Lung (tissue), 12 donors: ENCODE results near the gene GNG2. TPM values are rescaled to one million over a fixed set of nuclear protein-coding genes. Genes with fewer than 3 reads are reported as not detected.

ENCODE experiments used
- ATAC-seq: fragments of 200-7000 bp; cut with Tn5 transposase; one replicate; pipeline ENCODE4 v1.9.1; 2020; ENCODE audit warnings: moderate number of reproducible peaks; ENCODE audit not compliant: insufficient read depth, low FRiP score
- DNase-seq, 3 donors: peaks; one replicate each; pipeline ENCODE4 v3.0.0-alpha.2; 2013 to 2017
- H3K27ac ChIP-seq, 2 donors: one replicate each; pipeline ENCODE4 v1.5.1; 2013; ENCODE audit warnings: mild to moderate bottlenecking in 2 of 2, moderate library complexity in 2 of 2, control low read depth in 1 of 2, inconsistent platforms in 1 of 2, low read depth in 1 of 2, low read length in 1 of 2
- H3K27me3 ChIP-seq, 3 donors: one replicate each; pipeline ENCODE4 v1.5.1; 2013; ENCODE audit warnings: low read length in 2 of 3; ENCODE audit not compliant: control insufficient read depth in 3 of 3, insufficient read depth in 3 of 3
- H3K36me3 ChIP-seq, 4 donors: one replicate each; pipeline ENCODE4 v1.5.1; 2013; ENCODE audit warnings: low read length in 4 of 4, mild to moderate bottlenecking in 1 of 4, moderate library complexity in 1 of 4; ENCODE audit not compliant: control insufficient read depth in 4 of 4, insufficient read depth in 4 of 4
- H3K4me1 ChIP-seq, 5 donors: one replicate each; pipeline ENCODE4 v1.5.1; 2013; ENCODE audit warnings: low read length in 5 of 5, mild to moderate bottlenecking in 2 of 5, moderate library complexity in 1 of 5; ENCODE audit not compliant: control insufficient read depth in 5 of 5, insufficient read depth in 5 of 5
- H3K4me3 ChIP-seq: one replicate; pipeline ENCODE4 v1.5.1; 2013; ENCODE audit warnings: mild to moderate bottlenecking, control low read depth, moderate library complexity
- H3K9ac ChIP-seq, 2 donors: one replicate each; pipeline ENCODE4 v1.5.1; 2013; ENCODE audit warnings: low read length in 2 of 2, control low read depth in 1 of 2; ENCODE audit not compliant: insufficient read depth in 1 of 2
- H3K9me3 ChIP-seq, 4 donors: one replicate each; pipeline ENCODE4 v1.5.1; 2013; ENCODE audit warnings: low read length in 3 of 4, mild to moderate bottlenecking in 1 of 4, moderate library complexity in 1 of 4; ENCODE audit not compliant: control insufficient read depth in 4 of 4, insufficient read depth in 3 of 4
- CTCF ChIP-seq: IDR thresholded peaks from 2 replicates; pipeline ENCODE4 v1.5.1; 2012; ENCODE audit warnings: mild to moderate bottlenecking; ENCODE audit errors: control extremely low read depth, extremely low read depth
- WGBS, 2 donors: extraction: QIAGEN DNeasy Blood & Tissue Kit; methylation state at CpG; one replicate each; pipeline ENCODE4 v1.1.7; 2013; 5-methylcytosine and 5-hydroxymethylcytosine counted together
- polyA plus RNA-seq, 2 donors: library from polyadenylated mRNA; stranded (reverse); fragments of 200-250 nt; gene quantifications; one replicate each; pipeline ENCODE4 v1.2.1, GENCODE V29; 2013
- total RNA-seq, 2 donors: library from RNA; depleted of rRNA in 1 of 2; stranded (reverse); fragments of >200 nt in 1 of 2; gene quantifications; one replicate each; pipeline ENCODE4 v1.2.1, GENCODE V29; 2014 to 2021
- donor health status: control.
- donor health status: control.
- donor health status: Bipolar disorder and iron deficiency.
- donor health status: healthy.
- donor health status: DM: yes; HTN: yes; CAD: no.

Gene GNG2
- total and polyA plus RNA-seq, 4 donors = 3.7 to 42.3 (median 21.5) TPM

- no peak overlapping the region for H3K27ac ChIP-seq
- peaks cover 0 to 22% (median 10%) of the 10 kb centered on the region in 5 donors for H3K4me1 ChIP-seq
- ATAC-seq (no peak), DNase-seq (no peak)
- 59 to 67% methylated on average over 2 of the region's 2 CpGs for WGBS, 2 donors
- H3K4me3 ChIP-seq = no peak overlapping the region
- TF ChIP-seq CTCF = no peak
- H3K36me3 ChIP-seq = peaks cover 0 to 7% (median 3%) of the 10 kb centered on the region in 4 donors
- H3K9me3 ChIP-seq = peaks cover 0 to 2% (median 0%) of the 10 kb centered on the region in 4 donors
- peak overlapping the region in 1 of 2 donors; percentile 5 for H3K9ac ChIP-seq
- no peaks in the 10 kb centered on the region for H3K27me3 ChIP-seq
These were observed 22.8 kb downstream of the GNG2 start for GRCh38 chr14:51883232-51883631.

- H3K27ac ChIP-seq = peak overlapping the region in 1 of 2 donors; percentile 70
- H3K36me3 ChIP-seq = peaks cover 0 to 2% (median 0%) of the 10 kb centered on the region in 4 donors
- peak overlapping the region in 1 of 2 donors; percentile 32 for H3K9ac ChIP-seq
- H3K27me3 ChIP-seq = no peaks in the 10 kb centered on the region
- H3K4me3 ChIP-seq = no peak overlapping the region
- TF ChIP-seq CTCF = no peak
- H3K9me3 ChIP-seq = peaks cover 0 to 2% (median 0%) of the 10 kb centered on the region in 4 donors
- peaks cover 0 to 22% (median 10%) of the 10 kb centered on the region in 5 donors for H3K4me1 ChIP-seq
- WGBS, 2 donors = 18 to 37% methylated on average over 7 of the region's 7 CpGs
- peak; percentile 25 to 82 (median 78) for DNase-seq
- peak; percentile 71 for ATAC-seq
These were observed 23.9 kb downstream of the GNG2 start for GRCh38 chr14:51884086-51884927.

DNA sequence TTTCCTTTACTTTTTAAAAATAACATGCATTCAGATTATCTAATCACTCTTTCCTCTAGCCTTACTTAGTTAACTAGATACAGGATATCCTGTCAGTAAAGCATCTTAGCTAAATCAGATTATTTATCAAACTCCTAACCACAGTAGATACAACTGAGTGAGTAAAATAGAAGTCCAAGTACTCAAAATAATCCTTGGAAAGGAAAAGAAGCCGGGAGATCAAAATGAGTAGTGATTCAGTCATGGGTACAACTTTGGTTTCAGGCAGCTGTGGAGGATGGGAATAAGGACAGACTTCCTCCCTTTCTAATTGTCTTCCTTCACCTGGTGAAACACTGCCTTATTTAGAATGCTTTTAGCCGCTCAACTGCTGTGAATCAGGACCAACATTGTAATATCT lies 29.4 kb downstream of the GNG2 start:
- 63 to 70% methylated on average over 2 of the region's 2 CpGs for WGBS, 2 donors
- H3K36me3 ChIP-seq = no peaks in the 10 kb centered on the region
- ATAC-seq = no peak
- H3K4me3 ChIP-seq = no peak overlapping the region
- H3K4me1 ChIP-seq = peaks cover 0 to 3% (median 0%) of the 10 kb centered on the region in 5 donors
- no peak for DNase-seq
- H3K27ac ChIP-seq = no peak overlapping the region
- no peaks in the 10 kb centered on the region for H3K27me3 ChIP-seq
- no peak for TF ChIP-seq CTCF
- peaks cover 0 to 2% (median 0%) of the 10 kb centered on the region in 4 donors for H3K9me3 ChIP-seq
- no peak overlapping the region for H3K9ac ChIP-seq
